Fibroblast of skin of right biceps (primary cell): Measurements from ENCODE around the gene IFNA17.
"Not testable (repeated sequence)": the region's sequence is repeated elsewhere in the genome, so short reads cannot be mapped to it uniquely, and the experiment has no call there.

ENCODE experiments used
- DNase-seq: peaks from one replicate; pipeline ENCODE4 v3.0.0-alpha.2; 2013

Gene IFNA17

DNA sequence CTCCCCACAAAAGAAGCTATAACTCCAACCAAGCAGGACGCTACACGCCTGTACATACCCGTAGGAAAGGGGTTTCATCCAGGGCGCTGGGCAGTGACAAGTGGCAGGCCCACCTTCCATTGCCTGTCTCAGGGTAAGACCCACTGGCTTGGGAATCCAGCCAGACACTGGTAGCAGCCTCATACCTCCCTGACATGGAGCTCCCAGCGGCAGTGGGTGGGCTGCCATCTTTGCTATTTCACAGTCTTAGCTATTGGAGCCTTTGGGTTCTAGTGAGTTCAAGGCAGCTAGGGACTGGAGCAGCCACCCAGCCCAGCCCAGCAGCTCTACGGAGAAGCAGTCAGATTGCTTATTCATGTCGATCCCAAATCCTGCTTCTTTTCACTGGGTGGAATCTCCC is 17.7 kb downstream of the IFNA17 start:
- DNase-seq, result no peak

DNA sequence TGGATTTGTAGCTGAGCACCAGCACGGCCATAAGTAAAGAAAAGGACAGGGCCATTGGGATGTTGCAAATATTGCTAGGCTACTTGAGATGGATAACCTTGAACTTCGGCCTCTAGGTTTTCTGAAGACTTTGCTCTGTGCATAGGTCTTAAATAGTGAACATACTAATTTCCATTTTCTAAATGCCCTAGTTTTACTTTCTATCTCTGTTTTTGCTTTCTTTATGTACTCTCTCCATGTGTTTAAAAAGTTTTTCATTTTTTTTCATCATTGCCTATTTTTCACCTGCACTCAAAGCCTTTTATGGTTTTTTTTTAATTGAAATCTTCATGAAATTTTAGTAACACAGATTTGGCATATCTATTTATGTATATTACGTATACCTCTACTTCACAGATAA is 21.0 kb downstream of the IFNA17 start, which contains the start of gene IFNA10:
TSS of gene IFNA10 (minus strand) at position 101 of the 400 bp plus-strand sequence. CDS start at position 55, 46 bp downstream.
- DNase-seq, result not testable (repeated sequence)

DNA sequence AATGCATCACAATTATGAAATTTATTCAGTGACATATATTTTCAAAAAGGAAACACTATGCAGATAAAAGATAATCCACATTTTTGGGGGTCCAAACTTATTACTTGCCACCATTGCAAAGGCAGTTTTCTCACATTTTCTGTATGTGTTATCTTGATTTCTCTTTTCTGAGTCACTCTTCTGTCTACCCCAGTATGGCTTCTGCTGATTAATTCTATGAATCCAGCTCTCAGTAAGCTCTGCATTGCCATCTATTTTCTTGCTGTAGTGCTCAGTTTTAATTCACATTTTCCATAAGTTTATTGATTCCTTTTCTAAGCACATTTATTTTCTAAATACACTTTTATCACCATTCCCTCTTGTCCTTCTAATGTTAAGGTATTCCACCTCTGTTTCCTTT is 22.8 kb downstream of the IFNA17 start:
- DNase-seq, result no peak

DNA sequence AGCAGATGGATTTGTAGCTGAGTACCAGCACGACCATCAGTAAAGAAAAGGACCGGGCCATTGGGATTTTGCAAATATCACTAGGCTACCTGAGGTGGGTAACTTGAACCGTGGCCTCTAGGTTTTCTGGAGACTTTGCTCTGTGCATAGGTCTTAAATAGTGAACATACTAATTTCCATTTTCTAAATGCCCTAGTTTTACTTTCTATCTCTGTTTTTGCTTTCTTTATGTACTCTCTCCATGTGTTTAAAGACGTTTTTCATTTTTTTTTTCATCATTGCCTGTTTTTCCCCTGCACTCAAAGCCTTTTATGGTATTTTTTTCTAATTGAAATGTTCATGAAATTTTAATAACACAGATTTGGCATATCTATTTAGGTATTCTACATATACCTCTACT is 25.9 kb downstream of the IFNA17 start, which contains the start of gene IFNA7:
TSS of gene IFNA7 (minus strand) at position 101 of the 400 bp plus-strand sequence. CDS start at position 61, 40 bp downstream.
- not testable (repeated sequence) for DNase-seq

DNA sequence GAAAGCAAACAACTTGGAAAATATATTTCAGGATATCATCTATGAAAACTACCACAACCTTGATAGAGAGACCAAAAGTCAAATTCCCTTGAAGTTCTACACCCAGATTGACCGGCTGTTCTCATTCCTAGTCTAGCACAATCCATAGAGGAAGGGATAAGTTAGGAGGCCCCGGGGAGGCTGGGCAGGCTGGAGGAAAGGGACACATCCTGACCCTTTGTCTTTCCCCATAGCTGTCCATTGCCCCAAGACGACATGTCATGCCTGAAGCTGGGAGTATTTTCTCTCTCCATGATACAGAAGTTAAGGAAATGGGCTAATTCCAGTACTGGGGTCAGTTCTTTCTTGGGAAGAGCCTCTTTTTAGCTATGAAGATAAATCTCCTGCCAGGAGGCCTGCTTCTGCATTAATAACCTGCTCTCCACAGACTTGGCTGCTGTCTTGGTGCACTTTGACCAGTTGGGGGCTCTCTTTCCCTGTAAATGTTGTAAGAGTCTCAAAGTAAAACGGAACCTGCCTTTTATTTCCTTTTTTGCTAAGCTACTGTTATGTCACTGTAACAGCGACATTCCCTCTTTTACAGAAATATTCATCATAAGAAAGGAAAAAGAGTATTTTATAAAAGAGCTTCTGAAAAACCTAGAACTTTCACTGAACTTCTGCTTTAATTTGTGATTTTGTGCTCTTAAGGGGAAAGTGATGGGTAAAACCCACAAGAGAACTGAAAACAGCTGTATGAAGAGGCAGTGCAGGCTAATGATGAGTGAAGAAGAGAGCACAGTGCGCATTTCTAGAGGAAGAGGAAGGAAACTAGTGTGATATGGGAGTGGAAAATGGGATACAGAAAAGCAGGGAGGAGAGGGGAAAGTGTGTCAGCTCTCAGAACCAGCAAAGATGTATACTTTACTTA is 32.9 kb downstream of the IFNA17 start:
- peak; percentile 14 for DNase-seq

DNA sequence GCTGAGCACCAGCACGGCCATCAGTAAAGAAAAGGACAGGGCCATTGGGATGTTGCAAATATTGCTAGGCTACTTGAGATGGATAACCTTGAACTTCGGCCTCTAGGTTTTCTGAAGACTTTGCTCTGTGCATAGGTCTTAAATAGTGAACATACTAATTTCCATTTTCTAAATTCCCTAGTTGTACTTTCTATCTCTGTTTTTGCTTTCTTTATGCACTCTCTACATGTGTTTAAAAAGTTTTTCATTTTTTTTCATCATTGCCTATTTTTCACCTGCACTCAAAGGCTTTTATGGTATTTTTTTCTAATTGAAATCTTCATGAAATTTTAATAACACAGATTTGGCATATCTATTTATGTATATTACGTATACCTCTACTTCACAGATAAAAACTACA is 40.5 kb downstream of the IFNA17 start, which contains the start of gene IFNA4:
TSS of gene IFNA4 (minus strand) at position 101 of the 400 bp plus-strand sequence. CDS start at position 45, 56 bp downstream.
- not testable (repeated sequence) for DNase-seq

DNA sequence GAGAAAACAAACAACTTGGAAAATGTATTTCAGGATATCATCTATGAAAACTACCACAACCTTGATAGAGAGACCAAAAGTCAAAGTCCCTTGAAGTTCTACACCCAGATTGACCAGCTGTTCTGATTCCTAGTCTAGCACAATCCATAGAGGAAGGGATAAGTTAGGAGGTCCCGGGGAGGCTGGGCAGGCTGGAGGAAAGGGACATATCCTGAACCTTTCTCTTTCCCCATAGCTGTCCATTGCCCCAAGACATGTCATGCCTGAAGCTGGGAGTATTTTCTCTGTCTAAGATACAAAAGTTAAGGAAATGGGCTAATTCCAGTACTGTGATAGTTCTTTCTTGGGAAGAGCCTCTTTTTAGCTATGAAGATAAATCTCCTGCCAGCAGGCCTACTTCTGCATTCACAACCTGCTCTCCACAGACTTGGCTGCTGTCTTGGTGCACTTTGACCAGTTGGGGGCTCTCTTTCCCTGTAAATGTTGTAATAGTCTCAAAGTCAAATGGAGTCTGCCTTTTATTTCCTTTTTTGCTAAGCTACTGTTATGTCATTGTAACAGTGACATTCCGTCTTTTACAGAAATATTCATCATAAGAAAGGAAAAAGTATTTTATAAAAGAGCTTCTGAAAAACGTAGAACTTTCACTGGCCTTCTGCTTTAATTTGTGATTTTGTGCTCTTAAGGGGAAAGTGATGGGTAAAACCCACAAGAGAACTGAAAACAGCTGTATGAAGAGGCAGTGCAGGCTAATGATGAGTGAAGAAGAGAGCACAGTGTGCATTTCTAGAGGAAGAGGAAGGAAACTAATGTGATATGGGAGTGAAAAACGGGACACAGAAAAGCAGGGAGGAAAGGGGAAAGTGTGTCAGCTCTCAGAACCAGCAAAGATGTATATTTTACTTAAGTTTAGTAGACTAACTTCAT is 44.9 kb downstream of the IFNA17 start:
- peak; percentile 3 for DNase-seq
